ENCODE results near the gene APBB2.

Gene APBB2

GRCh38 chr4:40848251-40848650 is 366.1 kb downstream of the APBB2 start (continued):
- no peak for TF ChIP-seq BACH2 (CRISPR knock-in tag; IDR thresholded peaks at IDR 0.05; ENCODE audit: borderline replicate concordance)
- TF ChIP-seq ISL1 (CRISPR knock-in tag; IDR thresholded peaks at IDR 0.05), result no peak

DNA sequence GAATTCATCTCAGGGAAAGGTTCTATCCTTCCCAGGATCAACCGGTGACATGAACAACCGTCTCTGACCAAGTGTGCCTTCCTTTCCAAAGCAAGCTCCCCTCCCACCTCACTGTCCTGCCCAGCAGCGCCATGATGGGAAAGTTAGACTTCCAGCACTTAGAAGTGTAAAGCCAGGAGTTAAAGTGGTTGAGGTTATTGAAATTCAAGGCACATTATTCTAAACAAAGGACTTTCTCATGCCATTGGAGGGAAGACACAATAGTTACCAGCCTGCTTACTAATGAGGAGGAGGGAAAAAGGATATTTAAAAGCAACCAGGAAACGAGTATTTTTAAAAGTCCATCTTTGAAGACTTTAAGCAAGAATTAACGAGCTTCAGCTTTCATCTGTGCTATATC is 367.8 kb downstream of the APBB2 start:
- no peak for ATAC-seq
- TF ChIP-seq TSHZ2 (CRISPR knock-in tag; IDR thresholded peaks at IDR 0.05) (no peak), ESRRG (CRISPR knock-in tag; IDR thresholded peaks at IDR 0.05) (no peak), PPARA (CRISPR knock-in tag; IDR thresholded peaks at IDR 0.05; ENCODE audit: borderline replicate concordance) (no peak), ZFP30 (CRISPR knock-in tag; IDR thresholded peaks at IDR 0.05) (no peak), CSDC2 (CRISPR knock-in tag; IDR thresholded peaks at IDR 0.05) (no peak), SNAI2 (CRISPR knock-in tag; IDR thresholded peaks at IDR 0.05) (no peak), ZFP3 (CRISPR knock-in tag; IDR thresholded peaks at IDR 0.05) (no peak), ZNF70 (CRISPR knock-in tag; IDR thresholded peaks at IDR 0.05) (no peak), ISL1 (CRISPR knock-in tag; IDR thresholded peaks at IDR 0.05) (no peak), TCF4 (CRISPR knock-in tag; IDR thresholded peaks at IDR 0.05; ENCODE audit: borderline replicate concordance) (no peak), ARNTL (CRISPR knock-in tag; IDR thresholded peaks at IDR 0.05; ENCODE audit: borderline replicate concordance, low read depth) (no peak), RARB (CRISPR knock-in tag; IDR thresholded peaks at IDR 0.05) (no peak), BACH2 (CRISPR knock-in tag; IDR thresholded peaks at IDR 0.05; ENCODE audit: borderline replicate concordance) (no peak), OSR1 (CRISPR knock-in tag; IDR thresholded peaks at IDR 0.05) (no peak), GLIS3 (CRISPR knock-in tag; IDR thresholded peaks at IDR 0.05) (no peak), POU6F1 (CRISPR knock-in tag; IDR thresholded peaks at IDR 0.05; ENCODE audit: borderline replicate concordance, low read depth) (no peak)
- TF ChIP-seq, protein P1, sequence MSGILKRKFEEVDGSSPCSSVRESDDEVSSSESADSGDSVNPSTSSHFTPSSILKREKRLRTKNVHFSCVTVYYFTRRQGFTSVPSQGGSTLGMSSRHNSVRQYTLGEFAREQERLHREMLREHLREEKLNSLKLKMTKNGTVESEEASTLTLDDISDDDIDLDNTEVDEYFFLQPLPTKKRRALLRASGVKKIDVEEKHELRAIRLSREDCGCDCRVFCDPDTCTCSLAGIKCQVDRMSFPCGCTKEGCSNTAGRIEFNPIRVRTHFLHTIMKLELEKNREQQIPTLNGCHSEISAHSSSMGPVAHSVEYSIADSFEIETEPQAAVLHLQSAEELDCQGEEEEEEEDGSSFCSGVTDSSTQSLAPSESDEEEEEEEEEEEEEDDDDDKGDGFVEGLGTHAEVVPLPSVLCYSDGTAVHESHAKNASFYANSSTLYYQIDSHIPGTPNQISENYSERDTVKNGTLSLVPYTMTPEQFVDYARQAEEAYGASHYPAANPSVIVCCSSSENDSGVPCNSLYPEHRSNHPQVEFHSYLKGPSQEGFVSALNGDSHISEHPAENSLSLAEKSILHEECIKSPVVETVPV (CRISPR knock-in tag; IDR thresholded peaks at IDR 0.05), result no peak
- TF ChIP-seq, protein P2, sequence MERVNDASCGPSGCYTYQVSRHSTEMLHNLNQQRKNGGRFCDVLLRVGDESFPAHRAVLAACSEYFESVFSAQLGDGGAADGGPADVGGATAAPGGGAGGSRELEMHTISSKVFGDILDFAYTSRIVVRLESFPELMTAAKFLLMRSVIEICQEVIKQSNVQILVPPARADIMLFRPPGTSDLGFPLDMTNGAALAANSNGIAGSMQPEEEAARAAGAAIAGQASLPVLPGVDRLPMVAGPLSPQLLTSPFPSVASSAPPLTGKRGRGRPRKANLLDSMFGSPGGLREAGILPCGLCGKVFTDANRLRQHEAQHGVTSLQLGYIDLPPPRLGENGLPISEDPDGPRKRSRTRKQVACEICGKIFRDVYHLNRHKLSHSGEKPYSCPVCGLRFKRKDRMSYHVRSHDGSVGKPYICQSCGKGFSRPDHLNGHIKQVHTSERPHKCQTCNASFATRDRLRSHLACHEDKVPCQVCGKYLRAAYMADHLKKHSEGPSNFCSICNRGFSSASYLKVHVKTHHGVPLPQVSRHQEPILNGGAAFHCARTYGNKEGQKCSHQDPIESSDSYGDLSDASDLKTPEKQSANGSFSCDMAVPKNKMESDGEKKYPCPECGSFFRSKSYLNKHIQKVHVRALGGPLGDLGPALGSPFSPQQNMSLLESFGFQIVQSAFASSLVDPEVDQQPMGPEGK (CRISPR knock-in tag; IDR thresholded peaks at IDR 0.05; ENCODE audit: borderline replicate concordance), result no peak
- TF ChIP-seq, protein P3, sequence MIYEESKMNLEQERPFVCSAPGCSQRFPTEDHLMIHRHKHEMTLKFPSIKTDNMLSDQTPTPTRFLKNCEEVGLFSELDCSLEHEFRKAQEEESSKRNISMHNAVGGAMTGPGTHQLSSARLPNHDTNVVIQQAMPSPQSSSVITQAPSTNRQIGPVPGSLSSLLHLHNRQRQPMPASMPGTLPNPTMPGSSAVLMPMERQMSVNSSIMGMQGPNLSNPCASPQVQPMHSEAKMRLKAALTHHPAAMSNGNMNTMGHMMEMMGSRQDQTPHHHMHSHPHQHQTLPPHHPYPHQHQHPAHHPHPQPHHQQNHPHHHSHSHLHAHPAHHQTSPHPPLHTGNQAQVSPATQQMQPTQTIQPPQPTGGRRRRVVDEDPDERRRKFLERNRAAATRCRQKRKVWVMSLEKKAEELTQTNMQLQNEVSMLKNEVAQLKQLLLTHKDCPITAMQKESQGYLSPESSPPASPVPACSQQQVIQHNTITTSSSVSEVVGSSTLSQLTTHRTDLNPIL (CRISPR knock-in tag; IDR thresholded peaks at IDR 0.05; ENCODE audit: low read depth), result no peak

- peak; percentile 14; the same call in 1 of the 3 replicates for ATAC-seq
- TF ChIP-seq, protein P3 (CRISPR knock-in tag; IDR thresholded peaks at IDR 0.05; ENCODE audit: low read depth), result no peak
- 0 out of 2 replicates have a peak, but pooled peaks have one; percentile 16 for TF ChIP-seq TCF4 (CRISPR knock-in tag; IDR thresholded peaks at IDR 0.05; ENCODE audit: borderline replicate concordance)
- TF ChIP-seq ZNF70 (CRISPR knock-in tag; IDR thresholded peaks at IDR 0.05), result no peak
Measured at GRCh38 chr4:40845154-40845835, 369.0 kb downstream of the APBB2 start.

Measured in SK-N-SH treated with all-trans-retinoic acid at 6 μM for 48 hours (cell line).